Right forelimb (tissue), 1 donor: ENCODE measurements around the gene RCAN3.
"Not testable (repeated sequence)": the region's sequence is repeated elsewhere in the genome, so short reads cannot be mapped to it uniquely, and the experiment has no call there.

ENCODE experiments used
- DNase-seq: peaks from one replicate; pipeline ENCODE4 v3.0.0-alpha.2; 2018

The RCAN3 gene

GRCh38 chr1:24515671-24516209 lies 13.1 kb downstream of the RCAN3 start:
- not testable (repeated sequence) for DNase-seq

GRCh38 chr1:24516506-24516905 lies 13.9 kb downstream of the RCAN3 start:
- DNase-seq = no peak

DNA sequence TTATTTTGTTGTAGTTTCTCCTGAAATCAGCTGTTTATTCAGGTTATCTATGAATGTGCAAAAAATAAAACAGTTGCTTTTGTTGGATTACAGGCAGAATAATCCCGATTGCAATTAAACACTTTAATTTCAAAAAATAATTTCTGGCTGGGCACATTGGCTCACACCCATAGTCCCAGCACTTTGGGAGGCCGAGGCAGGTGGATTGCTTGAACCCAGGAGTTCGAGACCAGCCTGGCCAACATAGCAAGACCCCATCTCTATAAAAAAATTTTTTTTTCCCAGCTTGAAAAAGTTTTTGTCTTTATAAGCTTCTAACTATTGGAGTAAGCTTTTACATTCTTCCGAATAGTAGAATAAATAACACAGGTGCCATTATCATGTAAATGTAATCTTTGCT lies 15.3 kb downstream of the RCAN3 start:
- DNase-seq = no peak

GRCh38 chr1:24520282-24520681 lies 17.6 kb downstream of the RCAN3 start:
- DNase-seq = not testable (repeated sequence)

GRCh38 chr1:24525606-24526005 lies 23.0 kb downstream of the RCAN3 start:
- no peak for DNase-seq

DNA sequence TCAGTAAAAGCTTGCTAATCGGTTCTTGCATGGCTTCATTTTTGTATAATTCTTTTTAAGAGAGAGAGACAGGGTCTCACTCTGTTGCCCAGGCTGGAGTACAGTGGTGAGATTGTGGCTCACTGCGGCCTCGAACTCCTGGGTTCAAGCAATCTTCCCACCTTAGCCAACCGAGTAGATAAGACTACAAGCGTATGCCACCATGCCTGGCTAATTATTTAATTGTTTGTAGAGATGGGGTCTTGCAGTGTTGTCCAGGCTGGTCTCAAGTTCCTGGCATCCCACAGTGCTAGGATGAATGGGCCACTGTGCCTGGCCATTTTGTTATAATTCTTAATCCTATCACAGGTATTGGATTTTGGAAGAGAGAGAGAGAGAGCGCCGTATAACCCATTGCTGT lies 23.4 kb downstream of the RCAN3 start:
- DNase-seq = no peak

DNA sequence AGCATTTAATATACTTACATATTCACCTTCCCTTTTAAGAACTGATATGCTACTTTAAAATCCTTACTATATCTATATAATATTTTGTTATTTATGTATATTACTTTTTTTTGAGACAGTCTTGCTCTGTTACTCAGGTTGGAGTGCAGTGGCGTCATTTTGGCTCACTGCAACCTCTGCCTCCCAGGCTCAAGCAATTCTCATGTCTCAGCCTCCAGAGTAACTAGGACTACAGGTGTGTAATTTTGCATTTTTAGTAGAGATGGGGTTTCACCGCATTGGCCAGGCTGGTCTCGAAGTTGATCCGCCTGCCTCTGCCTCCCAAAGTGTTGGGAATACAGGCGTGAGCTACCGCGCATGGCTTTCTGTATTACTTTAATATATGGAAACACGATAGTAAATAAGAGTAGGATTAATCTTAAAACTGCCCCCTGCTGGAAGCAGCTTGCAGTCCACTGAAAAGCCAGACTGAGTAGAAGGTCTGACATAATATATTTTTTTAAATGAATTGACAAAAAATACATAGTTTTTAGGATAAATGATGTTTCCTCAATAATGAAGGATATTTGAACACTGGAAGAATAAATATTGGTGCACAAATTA lies 24.4 kb downstream of the RCAN3 start:
- no peak for DNase-seq

DNA sequence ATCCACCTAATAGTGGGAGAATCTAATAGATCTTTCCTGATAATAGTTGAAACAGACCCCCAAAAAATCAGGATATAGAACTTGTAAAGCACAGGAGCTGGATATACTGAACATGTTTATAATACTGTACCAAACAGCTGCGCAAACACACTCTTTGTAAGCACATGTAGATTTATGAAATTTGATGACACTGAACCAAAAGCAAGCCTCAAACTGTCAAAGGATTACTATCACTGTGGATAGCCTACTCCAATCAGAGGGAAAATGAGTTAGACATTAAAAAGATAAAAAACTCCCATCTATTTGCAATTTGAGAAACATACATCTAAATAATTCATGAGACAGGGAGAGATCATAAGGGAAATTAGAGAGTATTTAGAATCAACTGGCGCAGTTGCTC lies 26.1 kb downstream of the RCAN3 start:
- no peak for DNase-seq

- DNase-seq = not testable (repeated sequence)
These were observed 26.7 kb downstream of the RCAN3 start for GRCh38 chr1:24529292-24529691.

- no peak for DNase-seq
These were observed 32.4 kb downstream of the RCAN3 start for GRCh38 chr1:24535021-24535424.

- DNase-seq = no peak
These were observed 33.1 kb downstream of the RCAN3 start for GRCh38 chr1:24535778-24536177.

DNA sequence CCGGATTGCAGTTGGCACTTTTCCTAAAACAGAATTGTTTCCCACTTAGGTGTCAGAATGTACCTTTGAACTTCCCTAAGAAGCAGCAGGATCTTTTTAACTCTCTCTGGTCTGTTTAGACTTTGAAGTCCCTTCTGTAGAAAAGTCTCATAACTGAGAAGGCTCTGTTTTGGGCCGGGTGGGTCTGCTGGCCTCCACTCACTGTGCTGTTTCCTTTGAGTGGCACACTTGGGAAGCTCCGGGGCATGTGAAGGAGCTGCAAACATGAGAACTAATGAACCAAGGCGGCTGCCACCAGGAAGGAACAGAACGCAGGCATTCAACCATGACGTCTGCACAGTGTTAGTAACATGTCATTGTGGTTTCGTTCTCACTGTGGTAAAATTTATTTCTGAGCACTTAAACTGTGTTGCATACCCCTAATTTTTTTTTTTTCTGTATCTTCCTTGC lies 33.8 kb downstream of the RCAN3 start:
- no peak for DNase-seq

DNA sequence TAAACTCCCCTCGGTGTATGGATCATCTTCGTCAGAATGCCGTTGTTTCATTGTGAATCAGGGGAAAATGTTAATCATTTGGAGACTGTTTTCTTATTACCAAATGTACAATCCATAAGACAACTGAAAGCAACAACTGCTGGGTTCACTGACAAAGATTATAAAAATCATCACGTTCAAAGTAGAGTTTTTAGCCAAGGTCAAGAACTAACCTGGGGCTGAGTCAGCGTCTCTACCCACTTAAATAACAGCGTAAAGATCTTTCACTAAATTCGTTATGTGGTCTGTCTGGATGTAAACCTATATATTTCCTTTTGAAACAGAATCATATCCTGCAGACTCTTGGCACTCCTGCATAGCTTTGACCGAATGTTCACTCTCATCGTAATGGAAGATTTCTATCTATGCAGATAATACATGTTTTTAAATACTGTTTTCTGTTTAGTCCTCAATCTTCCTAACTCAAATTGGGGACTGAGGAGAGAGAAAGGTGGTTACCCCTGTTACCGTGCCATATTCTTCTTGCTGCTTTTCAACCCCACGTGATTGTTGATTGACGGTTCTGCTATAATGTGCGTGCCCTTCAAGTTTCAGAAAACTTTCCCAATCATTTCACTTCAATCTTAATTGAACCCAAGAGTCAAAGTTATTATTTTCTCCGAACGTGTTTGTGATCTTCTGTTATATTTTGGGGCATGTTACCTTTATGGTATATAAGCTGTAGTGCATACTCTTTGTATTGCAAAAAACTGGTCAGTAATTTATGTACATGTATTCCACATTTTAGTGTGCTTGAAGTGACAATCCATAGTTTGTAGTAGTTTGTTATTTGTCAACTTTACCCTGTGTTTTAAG lies 37.6 kb downstream of the RCAN3 start:
- DNase-seq = no peak

- no peak for DNase-seq
These were observed 38.5 kb downstream of the RCAN3 start for GRCh38 chr1:24540906-24541710.

DNA sequence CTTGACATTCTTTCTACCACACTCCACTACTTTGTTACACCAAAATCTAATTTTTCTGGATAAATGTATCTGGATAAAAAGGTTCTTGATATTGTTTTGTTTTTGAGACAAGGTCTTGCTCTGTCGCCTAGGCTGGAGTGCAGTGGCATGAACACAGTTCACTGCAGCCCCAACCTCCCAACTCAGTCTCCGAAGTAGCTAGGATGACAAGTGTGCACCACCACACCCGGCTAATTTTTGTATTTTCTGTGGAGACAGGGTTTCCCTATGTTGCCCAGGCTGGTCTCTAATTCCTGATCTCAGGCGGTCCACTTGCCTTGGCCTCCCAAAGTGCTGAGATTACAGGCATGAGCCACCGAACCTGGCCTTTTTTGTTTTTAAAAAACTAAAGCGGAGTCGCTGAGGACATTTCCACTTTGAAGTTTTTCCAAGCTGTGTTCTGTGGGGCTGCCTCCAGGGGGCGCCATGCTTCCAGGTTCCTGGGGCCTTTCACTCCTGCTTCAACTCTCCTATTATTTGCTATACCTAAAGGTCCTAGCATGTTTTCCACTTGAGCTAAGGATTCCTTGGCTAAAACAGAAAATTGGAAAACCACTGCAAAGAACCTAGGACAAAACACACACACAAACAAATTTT lies 39.2 kb downstream of the RCAN3 start:
- no peak for DNase-seq

GRCh38 chr1:24544239-24544638 lies 41.6 kb downstream of the RCAN3 start:
- no peak for DNase-seq

GRCh38 chr1:24545662-24546061 lies 43.0 kb downstream of the RCAN3 start:
- no peak for DNase-seq

DNA sequence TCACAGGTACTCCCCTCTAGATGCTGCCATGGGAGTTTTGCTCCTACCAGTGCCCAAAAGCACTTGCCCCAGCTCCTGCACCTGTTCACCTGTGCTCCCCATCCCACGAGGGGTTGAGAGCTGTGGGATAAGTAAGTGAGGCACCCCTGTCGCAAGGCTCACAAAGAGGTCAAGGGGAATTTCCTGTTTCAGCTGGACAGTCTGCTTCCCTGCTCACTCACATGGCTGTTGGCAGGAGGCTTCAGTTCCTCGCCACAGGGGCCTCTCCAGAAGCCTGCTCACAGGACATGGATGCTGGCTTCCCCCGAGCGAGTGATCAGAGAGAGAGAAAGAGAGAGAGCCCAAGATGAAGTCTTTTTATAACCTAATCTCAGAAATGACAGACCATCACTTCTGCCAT lies 44.6 kb downstream of the RCAN3 start:
- no peak for DNase-seq

DNA sequence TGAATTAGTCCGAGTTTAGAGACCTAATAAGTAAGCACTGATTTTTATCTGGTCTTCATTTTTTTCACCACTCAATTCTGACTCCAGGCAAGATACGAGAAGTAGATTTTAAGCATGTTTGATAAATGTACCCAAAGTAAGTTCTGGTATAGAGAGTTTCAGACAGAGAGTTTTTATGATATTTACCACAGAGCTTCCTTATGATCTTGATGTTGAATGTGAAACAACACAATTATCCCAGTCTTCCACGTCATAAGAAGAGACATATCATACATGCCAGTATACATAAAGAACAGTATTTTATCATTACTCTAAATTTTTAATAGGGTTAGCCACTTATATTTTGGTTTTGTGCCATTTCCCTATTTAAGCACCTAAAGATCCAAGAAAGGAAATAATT lies 45.4 kb downstream of the RCAN3 start:
- DNase-seq = no peak

- not testable (repeated sequence) for DNase-seq
These were observed 46.6 kb downstream of the RCAN3 start for GRCh38 chr1:24549210-24549609.

- no peak for DNase-seq
These were observed 48.8 kb downstream of the RCAN3 start for GRCh38 chr1:24551290-24551959.

DNA sequence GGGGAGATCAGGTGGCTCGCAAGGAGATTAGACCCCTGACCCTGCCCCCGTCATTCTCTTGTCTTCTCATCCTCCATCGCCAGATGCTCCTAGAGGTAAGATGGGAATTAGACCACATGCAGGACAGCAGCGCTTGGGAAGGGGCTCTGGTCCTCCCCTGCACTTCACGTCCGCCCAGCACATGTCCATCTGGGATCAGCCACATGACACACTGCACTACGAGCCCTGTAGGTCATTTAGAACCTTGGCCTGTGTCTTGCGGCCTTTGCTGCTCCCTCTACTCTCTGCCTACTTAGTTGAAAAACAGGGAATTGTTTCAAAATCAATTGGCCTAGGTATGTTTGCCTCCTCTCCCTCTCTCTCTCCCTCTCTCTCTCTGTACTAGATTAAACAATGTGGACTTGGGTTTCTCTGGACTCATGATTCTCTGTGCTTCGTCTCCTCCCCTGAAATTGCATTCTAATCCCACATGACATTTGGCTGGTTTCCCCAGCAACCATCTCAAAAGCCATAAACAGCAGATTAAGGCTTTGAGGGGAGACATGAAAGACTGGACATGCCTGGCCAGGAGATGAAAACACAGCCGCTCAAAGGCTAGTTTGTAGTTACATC lies 49.4 kb downstream of the RCAN3 start:
- no peak for DNase-seq
